H9 (cell line): ENCODE data around the gene HYAL2. TPM values are rescaled to one million over a fixed set of nuclear protein-coding genes. Genes with fewer than 3 reads are reported as not detected.

Experiments used
- DNase-seq: peaks from one replicate; pipeline ENCODE4 v3.0.0-alpha.2; 2017
- H2AFZ ChIP-seq: one replicate; pipeline ENCODE4 v1.6.1; 2013; ENCODE audit warnings: mild to moderate bottlenecking, low read length, control low read depth, moderate library complexity
- H2AK5ac ChIP-seq: 2 replicates; pipeline ENCODE4 v1.6.1; 2013; ENCODE audit warnings: low read length, control low read depth, mixed read lengths; ENCODE audit not compliant: insufficient read length
- H2BK120ac ChIP-seq: one replicate; pipeline ENCODE4 v1.6.1; 2013; ENCODE audit warnings: low read depth, mild to moderate bottlenecking, low read length, control low read depth, inconsistent platforms; ENCODE audit not compliant: poor library complexity, severe bottlenecking
- H2BK12ac ChIP-seq: 2 replicates; pipeline ENCODE4 v1.6.1; 2013; ENCODE audit warnings: low read length, control low read depth, mixed read lengths, low read depth; ENCODE audit not compliant: insufficient read length
- H2BK15ac ChIP-seq: 2 replicates; pipeline ENCODE4 v1.6.1; 2013; ENCODE audit warnings: low read depth, low read length, control low read depth
- H2BK20ac ChIP-seq: one replicate; pipeline ENCODE4 v1.6.1; 2013; ENCODE audit warnings: low read depth, mild to moderate bottlenecking, low read length, control low read depth, inconsistent platforms; ENCODE audit not compliant: poor library complexity, severe bottlenecking
- H2BK5ac ChIP-seq: 2 replicates; pipeline ENCODE4 v1.6.1; 2013; ENCODE audit warnings: low read length, control low read depth, mixed read lengths; ENCODE audit not compliant: insufficient read length
- H3K14ac ChIP-seq: 2 replicates; pipeline ENCODE4 v1.6.1; 2013; ENCODE audit warnings: low read length, control low read depth; ENCODE audit not compliant: insufficient read depth
- H3K18ac ChIP-seq: 2 replicates; pipeline ENCODE4 v1.6.1; 2013; ENCODE audit warnings: low read depth, mild to moderate bottlenecking, mixed read lengths, low read length, control low read depth; ENCODE audit not compliant: insufficient read length
- H3K23ac ChIP-seq: 2 replicates; pipeline ENCODE4 v1.6.1; 2013; ENCODE audit warnings: low read length, control low read depth, mixed read lengths, low read depth; ENCODE audit not compliant: insufficient read length
- H3K23me2 ChIP-seq: 2 replicates; pipeline ENCODE4 v1.6.1; 2013; ENCODE audit warnings: low read depth, mild to moderate bottlenecking, mixed read lengths, low read length, control low read depth; ENCODE audit not compliant: insufficient read length, poor library complexity, severe bottlenecking
- H3K27ac ChIP-seq: 2 replicates; pipeline ENCODE4 v1.5.1; 2013; ENCODE audit warnings: low read length, control low read depth, mixed read lengths, low read depth; ENCODE audit not compliant: insufficient read length
- H3K27me3 ChIP-seq: 2 replicates; pipeline ENCODE4 v1.6.1; 2013; ENCODE audit warnings: low read length, control low read depth, inconsistent platforms; ENCODE audit not compliant: insufficient read depth
- H3K4ac ChIP-seq: 2 replicates; pipeline ENCODE4 v1.6.1; 2013; ENCODE audit warnings: low read depth, mild to moderate bottlenecking, control low read depth, inconsistent platforms, low read length, moderate library complexity
- H3K4me1 ChIP-seq: 2 replicates; pipeline ENCODE4 v1.6.1; 2013; ENCODE audit warnings: low read length, control low read depth, inconsistent platforms; ENCODE audit not compliant: insufficient read depth
- H3K4me2 ChIP-seq: 2 replicates; pipeline ENCODE4 v1.6.1; 2013; ENCODE audit warnings: low read length, control low read depth, mixed read lengths; ENCODE audit not compliant: insufficient read length, insufficient read depth
- H3K56ac ChIP-seq: 2 replicates; pipeline ENCODE4 v1.6.1; 2013; ENCODE audit warnings: low read depth, mild to moderate bottlenecking, mixed read lengths, low read length, control low read depth; ENCODE audit not compliant: insufficient read length
- H3K79me1 ChIP-seq: 2 replicates; pipeline ENCODE4 v1.6.1; 2013; ENCODE audit warnings: low read depth, mild to moderate bottlenecking, moderate library complexity, low read length, control low read depth, inconsistent platforms; ENCODE audit not compliant: insufficient read depth, poor library complexity, severe bottlenecking
- H3K79me2 ChIP-seq: 2 replicates; pipeline ENCODE4 v1.6.1; 2013; ENCODE audit warnings: low read length, control low read depth, inconsistent platforms; ENCODE audit not compliant: insufficient read depth
- H3K9ac ChIP-seq: 2 replicates; pipeline ENCODE4 v1.6.1; 2013; ENCODE audit warnings: low read length, control low read depth, mixed read lengths; ENCODE audit not compliant: insufficient read length; ENCODE audit errors: extremely low read depth
- H3K9me3 ChIP-seq: one replicate; pipeline ENCODE4 v1.6.1; 2013; ENCODE audit warnings: low read depth, low read length, inconsistent platforms; ENCODE audit not compliant: control insufficient read depth
- H3T11ph ChIP-seq: one replicate; pipeline ENCODE4 v1.6.1; 2013; ENCODE audit warnings: mild to moderate bottlenecking, low read length, control low read depth, inconsistent platforms
- H4K20me1 ChIP-seq: one replicate; pipeline ENCODE4 v1.6.1; 2013; ENCODE audit not compliant: control insufficient read depth, insufficient read length, insufficient read depth
- H4K5ac ChIP-seq: 2 replicates; pipeline ENCODE4 v1.6.1; 2013; ENCODE audit warnings: low read depth, mild to moderate bottlenecking, mixed read lengths, low read length, control low read depth; ENCODE audit not compliant: insufficient read length
- H4K8ac ChIP-seq: replicated peaks from 2 replicates; pipeline ENCODE4 v1.6.1; 2013; ENCODE audit warnings: low read length, control low read depth, mixed read lengths, low read depth; ENCODE audit not compliant: insufficient read length
- H4K91ac ChIP-seq: 2 replicates; pipeline ENCODE4 v1.6.1; 2013; ENCODE audit warnings: low read depth, mild to moderate bottlenecking, moderate library complexity, mixed read lengths, low read length, control low read depth; ENCODE audit not compliant: insufficient read length
- H3K27ac Mint-ChIP-seq, 3 experiments: 2 replicates in 2 of 3; 3 replicates in 1 of 3; pipeline ENCODE4 v1.8.0; 2020 to 2021; ENCODE audit warnings: mixed read lengths in 3 of 3, mild to moderate bottlenecking in 1 of 3, moderate library complexity in 1 of 3
- H3K27me3 Mint-ChIP-seq: 2 replicates; pipeline ENCODE4 v1.8.0; 2021; ENCODE audit warnings: low read depth, mild to moderate bottlenecking, moderate library complexity, mixed read lengths
- H3K36me3 Mint-ChIP-seq, 3 experiments: 2 replicates in 2 of 3; 3 replicates in 1 of 3; pipeline ENCODE4 v1.8.0; 2020 to 2021; ENCODE audit warnings: low read depth in 3 of 3, mixed read lengths in 3 of 3; ENCODE audit not compliant: insufficient read depth in 1 of 3
- H3K4me1 Mint-ChIP-seq, 2 experiments: 2 replicates each; pipeline ENCODE4 v1.8.0; 2020; ENCODE audit warnings: mixed read lengths in 2 of 2
- H3K4me3 Mint-ChIP-seq, 2 experiments: 2 replicates in 1 of 2; 3 replicates in 1 of 2; pipeline ENCODE4 v1.8.0; 2020 to 2021; ENCODE audit warnings: mild to moderate bottlenecking in 2 of 2, mixed read lengths in 2 of 2, moderate library complexity in 1 of 2
- H3K9me3 Mint-ChIP-seq, 2 experiments: 2 replicates in 1 of 2; 3 replicates in 1 of 2; pipeline ENCODE4 v1.8.0; 2020; ENCODE audit warnings: mild to moderate bottlenecking in 2 of 2, mixed read lengths in 2 of 2, moderate library complexity in 1 of 2
- WGBS: extraction: QIAGEN DNeasy Blood & Tissue Kit; methylation state at CpG from one replicate; pipeline ENCODE4 v1.1.7; 2013; ENCODE audit warnings: missing lambda C conversion rate, low lambda C conversion rate, mixed read lengths; ENCODE audit not compliant: insufficient read length; ENCODE audit errors: extremely low coverage; 5-methylcytosine and 5-hydroxymethylcytosine counted together
- total RNA-seq: library from RNA; stranded (reverse); gene quantifications from 2 replicates; pipeline ENCODE4 v1.2.1, GENCODE V29; 2021
- TF ChIP-seq, protein P1 (sequence below): fragments of 200-600 bp; sonication (generic); conservative IDR thresholded peaks from 3 replicates; pipeline ENCODE4 v1.8.0; 2021; ENCODE audit warnings: antibody characterized with exemption, mild to moderate bottlenecking

Gene HYAL2
- total RNA-seq, 1 experiment from 2014 or later: 51.9 TPM

DNA sequence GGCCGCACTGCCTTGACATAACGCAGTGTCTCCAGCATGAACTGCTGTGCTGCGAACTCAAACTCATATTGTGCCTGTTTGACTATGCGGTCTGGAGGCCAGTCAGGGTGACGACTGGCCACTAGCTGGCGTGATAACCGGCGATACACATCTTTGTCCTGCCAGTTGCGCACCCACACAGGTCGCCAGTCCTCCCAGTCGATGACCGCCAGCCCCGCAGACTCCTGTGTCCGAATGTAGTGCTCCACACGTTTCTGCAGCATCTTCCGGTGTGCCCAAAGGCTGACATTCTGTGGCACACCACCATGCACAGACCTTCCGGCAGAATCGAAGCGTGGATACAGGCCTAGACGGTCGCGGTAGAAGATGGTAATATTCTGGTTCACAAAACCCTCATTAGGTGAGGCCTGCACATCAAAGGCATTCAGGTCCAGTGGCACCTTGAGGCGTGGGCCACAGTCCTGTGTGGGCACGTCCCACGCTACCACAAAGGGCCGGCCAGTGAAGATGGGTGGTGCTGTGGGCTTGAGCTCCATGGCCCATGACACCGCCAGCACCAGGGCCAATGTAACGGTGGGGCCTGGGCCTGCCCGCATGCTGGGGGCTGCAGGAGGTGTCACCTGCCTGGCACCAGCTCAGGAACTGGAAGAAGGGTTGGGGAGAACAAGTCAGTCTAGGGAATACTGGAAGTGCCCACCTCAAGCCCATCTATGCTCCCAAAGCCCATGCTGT lies 2.5 kb downstream of the HYAL2 start:
- Histone ChIP-seq H2BK5ac (no peak overlapping the region), H2BK15ac (no peak overlapping the region), H3K9ac (peak overlapping the region; percentile 72), H4K91ac (no peak overlapping the region), H3K27ac (no peak overlapping the region), H3K4me2 (peak overlapping the region; percentile 83), H3K9me3 (no peaks in the 10 kb centered on the region), H3K18ac (no peak overlapping the region), H3K27me3 (no peaks in the 10 kb centered on the region), H3K14ac (no peak overlapping the region), H3K4me1 (peaks cover 6% of the 10 kb centered on the region; the same call in 1 of the 2 replicates), H2BK12ac (no peak overlapping the region), H3K79me1 (no peaks in the 10 kb centered on the region), H3T11ph (no peak overlapping the region), H3K56ac (no peak overlapping the region), H2BK20ac (no peak overlapping the region), H3K4ac (no peak overlapping the region), H3K23me2 (peaks cover 15% of the 10 kb centered on the region), H4K8ac (no peak overlapping the region), H3K79me2 (peaks cover 5% of the 10 kb centered on the region; the same call in 1 of the 2 replicates), H4K20me1 (no peaks in the 10 kb centered on the region), H2AFZ (no peak overlapping the region), H2AK5ac (no peak overlapping the region), H4K5ac (no peak overlapping the region), H3K23ac (no peak overlapping the region), H2BK120ac (no peak overlapping the region)
- peak overlapping the region in 2 of 3 experiments; percentile 92 to 93; a peak in 3 of 7 replicates for H3K27ac Mint-ChIP-seq
- H3K9me3 Mint-ChIP-seq: no peaks in the 10 kb centered on the region
- WGBS: no CpG with 5 or more reads among the region's 29 CpGs
- DNase-seq: no peak
- H3K4me1 Mint-ChIP-seq: peaks cover 27 to 42% of the 10 kb centered on the region in 2 experiments
- H3K4me3 Mint-ChIP-seq: peak overlapping the region; percentile 85 to 97
- H3K27me3 Mint-ChIP-seq: no peaks in the 10 kb centered on the region
- TF ChIP-seq, protein P1, sequence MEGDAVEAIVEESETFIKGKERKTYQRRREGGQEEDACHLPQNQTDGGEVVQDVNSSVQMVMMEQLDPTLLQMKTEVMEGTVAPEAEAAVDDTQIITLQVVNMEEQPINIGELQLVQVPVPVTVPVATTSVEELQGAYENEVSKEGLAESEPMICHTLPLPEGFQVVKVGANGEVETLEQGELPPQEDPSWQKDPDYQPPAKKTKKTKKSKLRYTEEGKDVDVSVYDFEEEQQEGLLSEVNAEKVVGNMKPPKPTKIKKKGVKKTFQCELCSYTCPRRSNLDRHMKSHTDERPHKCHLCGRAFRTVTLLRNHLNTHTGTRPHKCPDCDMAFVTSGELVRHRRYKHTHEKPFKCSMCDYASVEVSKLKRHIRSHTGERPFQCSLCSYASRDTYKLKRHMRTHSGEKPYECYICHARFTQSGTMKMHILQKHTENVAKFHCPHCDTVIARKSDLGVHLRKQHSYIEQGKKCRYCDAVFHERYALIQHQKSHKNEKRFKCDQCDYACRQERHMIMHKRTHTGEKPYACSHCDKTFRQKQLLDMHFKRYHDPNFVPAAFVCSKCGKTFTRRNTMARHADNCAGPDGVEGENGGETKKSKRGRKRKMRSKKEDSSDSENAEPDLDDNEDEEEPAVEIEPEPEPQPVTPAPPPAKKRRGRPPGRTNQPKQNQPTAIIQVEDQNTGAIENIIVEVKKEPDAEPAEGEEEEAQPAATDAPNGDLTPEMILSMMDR: no peak
- H3K36me3 Mint-ChIP-seq: peaks cover 42 to 59% (median 46%) of the 10 kb centered on the region in 3 experiments
